ENCODE results near the gene FBXW5. TPM values are rescaled to one million over a fixed set of nuclear protein-coding genes. Genes with fewer than 3 reads are reported as not detected.

FBXW5 gene
- total RNA-seq, 1 experiment from 2014 or later = 62.2 TPM

DNA sequence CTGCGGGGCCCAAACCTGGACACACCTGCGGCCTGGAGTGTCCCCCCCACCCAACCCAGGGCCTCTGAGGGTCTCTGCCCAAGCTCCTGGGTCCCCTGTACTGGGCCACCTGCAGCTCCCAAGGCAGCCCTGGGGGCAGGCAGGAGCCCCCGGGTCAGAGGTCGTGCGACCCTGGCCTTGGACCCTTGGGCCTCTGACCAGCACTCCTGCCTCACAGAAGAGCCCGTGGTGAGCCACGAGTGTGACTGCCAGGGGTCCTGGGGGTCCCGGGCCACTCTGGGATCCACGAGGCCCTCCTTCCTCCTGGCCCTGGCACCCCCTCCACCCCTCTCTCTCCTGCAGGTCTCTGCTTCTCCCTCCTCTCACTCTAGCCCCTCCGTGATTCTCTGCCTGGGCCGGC is 27.8 kb upstream of the FBXW5 start:
- Histone ChIP-seq H3K14ac (ENCODE audit: insufficient read depth, low read length) (no peak overlapping the region), H3K56ac (ENCODE audit: insufficient read length, low read depth, low read length) (no peak overlapping the region), H3K4me2 (ENCODE audit: insufficient read depth, insufficient read length, low read length) (no peak overlapping the region), H2AK5ac (ENCODE audit: insufficient read length, low read length) (no peak overlapping the region), H2BK5ac (ENCODE audit: insufficient read length, low read length) (no peak overlapping the region), H3K4me1 (ENCODE audit: insufficient read depth, low read length) (no peaks in the 10 kb centered on the region), H2BK15ac (ENCODE audit: low read depth, low read length) (no peak overlapping the region), H4K20me1 (ENCODE audit: control insufficient read depth, insufficient read depth, insufficient read length) (no peaks in the 10 kb centered on the region), H3T11ph (ENCODE audit: low read length) (no peak overlapping the region), H2BK120ac (ENCODE audit: low read depth, low read length, poor library complexity, severe bottlenecking) (no peak overlapping the region), H2BK12ac (ENCODE audit: insufficient read length, low read depth, low read length) (no peak overlapping the region), H2AFZ (ENCODE audit: low read length) (no peak overlapping the region), H3K9ac (ENCODE audit: extremely low read depth, insufficient read length, low read length) (no peak overlapping the region), H4K8ac (replicated peaks; ENCODE audit: insufficient read length, low read depth, low read length) (no peak overlapping the region), H4K5ac (ENCODE audit: insufficient read length, low read depth, low read length) (no peak overlapping the region), H3K23me2 (ENCODE audit: insufficient read length, low read depth, low read length, poor library complexity, severe bottlenecking) (no peaks in the 10 kb centered on the region), H3K79me1 (ENCODE audit: insufficient read depth, low read depth, low read length, poor library complexity, severe bottlenecking) (no peaks in the 10 kb centered on the region), H3K27ac (ENCODE audit: insufficient read length, low read depth, low read length) (no peak overlapping the region), H3K23ac (ENCODE audit: insufficient read length, low read depth, low read length) (no peak overlapping the region), H3K79me2 (ENCODE audit: insufficient read depth, low read length) (no peaks in the 10 kb centered on the region), H3K18ac (ENCODE audit: insufficient read length, low read depth, low read length) (no peak overlapping the region), H3K27me3 (ENCODE audit: insufficient read depth, low read length) (no peaks in the 10 kb centered on the region), H3K9me3 (ENCODE audit: control insufficient read depth, low read depth, low read length) (no peaks in the 10 kb centered on the region), H4K91ac (ENCODE audit: insufficient read length, low read depth, low read length) (no peak overlapping the region), H3K4ac (ENCODE audit: low read depth, low read length) (no peak overlapping the region), H2BK20ac (ENCODE audit: low read depth, low read length, poor library complexity, severe bottlenecking) (no peak overlapping the region)
- WGBS (ENCODE audit: extremely low coverage, insufficient read length, low lambda C conversion rate) = no CpG with 5 or more reads among the region's 11 CpGs
- Mint-ChIP-seq H3K4me1 (peaks cover under 1 to 6% of the 10 kb centered on the region in 2 experiments), H3K4me3 (no peak overlapping the region), H3K27me3 (ENCODE audit: low read depth) (peaks cover 6% of the 10 kb centered on the region), H3K9me3 (no peaks in the 10 kb centered on the region), H3K36me3 (ENCODE audit: insufficient read depth in 1 of 3, low read depth in 3 of 3) (no peaks in the 10 kb centered on the region), H3K27ac (no peak overlapping the region)
- no peak for DNase-seq
- TF ChIP-seq, protein P1, sequence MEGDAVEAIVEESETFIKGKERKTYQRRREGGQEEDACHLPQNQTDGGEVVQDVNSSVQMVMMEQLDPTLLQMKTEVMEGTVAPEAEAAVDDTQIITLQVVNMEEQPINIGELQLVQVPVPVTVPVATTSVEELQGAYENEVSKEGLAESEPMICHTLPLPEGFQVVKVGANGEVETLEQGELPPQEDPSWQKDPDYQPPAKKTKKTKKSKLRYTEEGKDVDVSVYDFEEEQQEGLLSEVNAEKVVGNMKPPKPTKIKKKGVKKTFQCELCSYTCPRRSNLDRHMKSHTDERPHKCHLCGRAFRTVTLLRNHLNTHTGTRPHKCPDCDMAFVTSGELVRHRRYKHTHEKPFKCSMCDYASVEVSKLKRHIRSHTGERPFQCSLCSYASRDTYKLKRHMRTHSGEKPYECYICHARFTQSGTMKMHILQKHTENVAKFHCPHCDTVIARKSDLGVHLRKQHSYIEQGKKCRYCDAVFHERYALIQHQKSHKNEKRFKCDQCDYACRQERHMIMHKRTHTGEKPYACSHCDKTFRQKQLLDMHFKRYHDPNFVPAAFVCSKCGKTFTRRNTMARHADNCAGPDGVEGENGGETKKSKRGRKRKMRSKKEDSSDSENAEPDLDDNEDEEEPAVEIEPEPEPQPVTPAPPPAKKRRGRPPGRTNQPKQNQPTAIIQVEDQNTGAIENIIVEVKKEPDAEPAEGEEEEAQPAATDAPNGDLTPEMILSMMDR (conservative IDR thresholded peaks at IDR 0.05) = no peak
